PC-9 (cell line): Measurements from ENCODE around the gene ANXA8L1. TPM values are rescaled to one million over a fixed set of nuclear protein-coding genes. Genes with fewer than 3 reads are reported as not detected.

ENCODE experiments used
- total RNA-seq: library from RNA; stranded (reverse); gene quantifications from 2 replicates; pipeline ENCODE4 v1.2.3, GENCODE V29; 2021

The ANXA8L1 gene
- total RNA-seq, 1 experiment from 2014 or later, result 185 TPM

Other genes starting within 250 kb of the ANXA8L1 start
- gene ANTXRL, start 88.8 kb upstream of the ANXA8L1 start, total RNA-seq, result 0.26 and 0.58 TPM in 2 replicates
- 2.9 and 3.1 TPM in 2 replicates for gene NPY4R, start 90.2 kb downstream of the ANXA8L1 start, total RNA-seq
- gene GPRIN2, start 180.9 kb downstream of the ANXA8L1 start, total RNA-seq, result 33.1 and 53.6 TPM in 2 replicates
- 1.9 and 3.3 TPM in 2 replicates for gene SYT15, start 203.4 kb downstream of the ANXA8L1 start, total RNA-seq